Dendritic cell treated with granulocyte-macrophage colony-stimulating factor and Interleukin-4, amounts not matched to agents 40 ng/mL and 50 ng/mL, for 4 days (primary cell): Measurements from ENCODE around the gene SLC16A3.

ENCODE experiments used
- H3K27ac Mint-ChIP-seq: one replicate; pipeline ENCODE4 v1.8.0; 2022; ENCODE audit warnings: mild to moderate bottlenecking, mixed read lengths
- H3K27me3 Mint-ChIP-seq: one replicate; pipeline ENCODE4 v1.8.0; 2022; ENCODE audit warnings: mild to moderate bottlenecking, mixed read lengths
- H3K36me3 Mint-ChIP-seq: one replicate; pipeline ENCODE4 v1.8.0; 2022; ENCODE audit warnings: low read depth, mixed read lengths
- H3K4me1 Mint-ChIP-seq: one replicate; pipeline ENCODE4 v1.8.0; 2022; ENCODE audit warnings: low read depth, mixed read lengths
- H3K4me3 Mint-ChIP-seq: one replicate; pipeline ENCODE4 v1.8.0; 2022; ENCODE audit warnings: mild to moderate bottlenecking, moderate library complexity, mixed read lengths
- H3K9me3 Mint-ChIP-seq: one replicate; pipeline ENCODE4 v1.8.0; 2022; ENCODE audit warnings: mixed read lengths
- intact Hi-C: fragments of 100-400 bp; cut with micrococcal nuclease; formaldehyde crosslinking; loops from one replicate; pipeline ENCODE4 v1.15.0; 2022

Gene SLC16A3

DNA sequence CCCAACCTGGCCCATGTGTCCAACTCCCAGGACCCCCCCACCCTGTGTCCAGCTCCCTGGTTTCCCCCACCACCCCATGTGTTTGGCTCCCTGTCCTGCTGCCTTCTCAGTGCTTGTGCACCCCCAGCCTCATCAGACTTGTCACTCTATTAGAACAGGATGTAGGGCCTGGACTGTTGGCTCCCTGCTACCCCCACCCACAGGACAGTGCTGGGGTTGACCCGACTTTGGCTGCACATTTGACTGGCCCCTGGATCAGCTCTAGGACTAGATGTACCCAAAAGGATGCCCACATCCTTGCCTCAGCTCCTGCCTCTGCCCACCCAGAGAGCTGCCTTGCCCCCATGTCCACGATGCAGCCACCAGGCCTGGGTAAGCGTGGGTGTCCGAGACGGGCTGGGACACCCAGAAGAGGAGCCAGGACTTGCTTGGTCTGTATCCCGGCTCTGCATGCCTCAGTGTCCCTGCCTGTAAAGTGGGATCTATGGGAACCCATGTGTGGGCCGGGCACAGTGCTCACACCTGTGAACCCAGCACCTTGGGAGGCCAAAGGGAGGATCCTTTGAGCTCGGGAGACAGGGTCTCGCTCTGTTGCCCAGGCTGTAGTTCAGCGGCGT lies 14.7 kb upstream of the SLC16A3 start:
- no peaks in the 10 kb centered on the region for H3K36me3 Mint-ChIP-seq
- H3K9me3 Mint-ChIP-seq: no peaks in the 10 kb centered on the region
- intact Hi-C loops: loop anchor here (2.0 kb wide), 1 partner anchor 17 kb away; no protein-coding TSS in a partner anchor
- no peak overlapping the region for H3K4me3 Mint-ChIP-seq
- peak overlapping the region; percentile 97 for H3K27ac Mint-ChIP-seq
- no peaks in the 10 kb centered on the region for H3K27me3 Mint-ChIP-seq
- peaks cover 67% of the 10 kb centered on the region for H3K4me1 Mint-ChIP-seq

DNA sequence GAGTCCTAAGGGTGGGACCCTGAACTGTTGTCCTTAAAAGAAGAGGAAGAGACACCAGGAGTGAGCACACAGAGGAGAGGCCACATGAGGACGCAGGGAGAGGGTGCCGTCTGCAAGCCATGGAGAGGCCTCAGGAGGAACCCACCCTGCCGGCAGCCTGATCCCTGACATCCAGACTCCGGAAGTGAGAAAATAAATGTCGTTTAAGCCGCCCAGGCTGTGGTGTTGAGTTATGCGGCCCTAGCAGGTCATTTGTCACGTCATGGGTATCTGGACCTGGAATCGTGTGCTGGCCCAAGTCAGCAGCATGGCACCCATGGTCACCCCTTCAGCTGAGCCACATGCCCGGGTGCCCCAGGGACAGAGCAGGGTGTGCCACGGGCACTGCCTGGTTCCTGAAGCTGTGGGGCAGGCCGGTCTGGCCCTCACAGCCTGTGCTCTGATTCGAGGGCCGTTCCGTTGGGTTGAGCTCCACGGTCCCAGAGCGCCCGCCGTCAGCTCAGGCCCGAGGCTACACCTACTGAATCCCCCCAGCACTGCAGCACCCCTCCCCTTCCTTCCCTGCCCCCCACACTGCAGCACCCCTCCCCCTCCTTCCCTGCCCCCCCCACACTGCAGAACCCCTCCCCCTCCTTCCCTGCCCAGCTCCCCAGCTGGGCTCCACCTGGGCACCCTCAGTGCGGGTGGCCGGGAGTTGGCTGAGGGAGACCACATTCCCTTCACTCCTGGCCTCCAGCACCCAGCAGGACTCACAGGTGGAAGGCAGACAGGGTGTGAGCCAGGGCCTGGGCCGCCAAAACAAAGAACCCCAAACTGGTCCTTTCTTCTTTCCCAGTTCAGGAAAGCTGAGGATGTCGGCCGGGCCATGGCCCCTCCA lies 13.5 kb upstream of the SLC16A3 start:
- no peaks in the 10 kb centered on the region for H3K36me3 Mint-ChIP-seq

DNA sequence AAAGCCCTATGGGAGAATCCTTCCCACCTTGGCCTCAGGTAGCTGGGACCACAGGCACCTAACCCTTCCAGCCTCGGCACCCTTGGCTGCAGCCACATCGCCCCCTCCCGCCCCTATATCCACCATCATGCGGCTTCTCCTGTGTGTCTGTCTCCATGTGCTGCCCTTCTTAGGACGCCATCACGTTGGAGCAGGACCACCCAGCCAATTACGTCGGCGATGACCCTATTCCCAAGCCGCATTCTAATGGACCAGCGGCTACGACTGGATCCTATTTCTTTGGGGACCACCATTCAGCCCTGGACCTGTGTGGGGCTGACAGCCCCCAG lies 12.9 kb upstream of the SLC16A3 start:
- H3K4me3 Mint-ChIP-seq: peak overlapping the region; percentile 64
- H3K4me1 Mint-ChIP-seq: peaks cover 76% of the 10 kb centered on the region
- intact Hi-C loops: loop anchor here (2.0 kb wide), 1 partner anchor 15 kb away; no protein-coding TSS in a partner anchor
- no peaks in the 10 kb centered on the region for H3K27me3 Mint-ChIP-seq
- no peaks in the 10 kb centered on the region for H3K9me3 Mint-ChIP-seq
- no peaks in the 10 kb centered on the region for H3K36me3 Mint-ChIP-seq
- peak overlapping the region; percentile 97 for H3K27ac Mint-ChIP-seq

More for the DNA sequence above, 13.5 kb upstream of the SLC16A3 start:
- Mint-ChIP-seq H3K27ac (peak overlapping the region; percentile 97), H3K27me3 (no peaks in the 10 kb centered on the region), H3K4me1 (peaks cover 76% of the 10 kb centered on the region), H3K4me3 (peak overlapping the region; percentile 34), H3K9me3 (no peaks in the 10 kb centered on the region)
- intact Hi-C loops: loop anchor here (2.0 kb wide), 1 partner anchor 15 kb away; no protein-coding TSS in a partner anchor

DNA sequence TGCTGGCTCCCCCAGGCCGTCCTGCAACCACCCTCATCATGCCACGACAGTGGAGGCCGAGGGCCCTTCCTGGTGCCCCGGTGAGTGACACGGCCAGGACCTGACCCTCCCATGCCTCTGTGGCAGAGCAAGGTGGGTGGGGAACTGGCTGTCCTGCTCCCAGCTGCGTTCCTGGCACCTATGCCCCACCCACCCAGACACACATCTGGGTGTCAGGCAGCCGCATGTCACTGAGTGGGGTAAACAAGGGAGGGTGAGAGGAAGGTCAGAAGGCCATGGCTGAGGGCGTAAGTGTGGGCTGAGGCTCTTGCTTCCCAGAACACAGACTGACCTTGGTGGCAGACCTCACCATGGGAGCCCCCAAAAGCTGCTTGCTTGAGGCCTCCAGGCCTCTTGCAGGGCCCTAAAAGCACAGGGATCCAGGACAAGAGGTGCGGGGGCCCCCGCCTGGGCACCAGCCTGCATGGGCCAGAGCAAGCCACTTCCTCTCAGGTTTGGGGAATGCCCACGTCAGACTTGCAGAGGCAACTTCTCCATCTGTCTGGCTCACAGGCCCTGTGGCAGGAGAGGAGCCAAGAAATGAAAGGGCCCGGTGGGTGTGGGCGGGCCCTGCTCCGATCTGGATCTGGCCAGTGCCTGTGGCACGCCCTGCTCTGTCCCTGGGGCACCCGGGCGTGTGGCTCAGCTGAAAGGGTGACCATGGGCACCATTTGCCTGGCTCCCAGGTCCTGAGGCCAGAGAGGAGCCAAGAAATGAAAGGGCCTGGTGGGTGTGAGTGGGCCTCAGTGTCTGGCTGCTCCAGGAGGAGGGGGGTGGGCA lies 12.3 kb upstream of the SLC16A3 start:
- no peaks in the 10 kb centered on the region for H3K36me3 Mint-ChIP-seq
- intact Hi-C loops: no loop called here
- peak overlapping the region; percentile 97 for H3K27ac Mint-ChIP-seq
- H3K4me3 Mint-ChIP-seq: peak overlapping the region; percentile 64
- H3K4me1 Mint-ChIP-seq: peaks cover 78% of the 10 kb centered on the region
- no peaks in the 10 kb centered on the region for H3K27me3 Mint-ChIP-seq
- H3K9me3 Mint-ChIP-seq: no peaks in the 10 kb centered on the region

DNA sequence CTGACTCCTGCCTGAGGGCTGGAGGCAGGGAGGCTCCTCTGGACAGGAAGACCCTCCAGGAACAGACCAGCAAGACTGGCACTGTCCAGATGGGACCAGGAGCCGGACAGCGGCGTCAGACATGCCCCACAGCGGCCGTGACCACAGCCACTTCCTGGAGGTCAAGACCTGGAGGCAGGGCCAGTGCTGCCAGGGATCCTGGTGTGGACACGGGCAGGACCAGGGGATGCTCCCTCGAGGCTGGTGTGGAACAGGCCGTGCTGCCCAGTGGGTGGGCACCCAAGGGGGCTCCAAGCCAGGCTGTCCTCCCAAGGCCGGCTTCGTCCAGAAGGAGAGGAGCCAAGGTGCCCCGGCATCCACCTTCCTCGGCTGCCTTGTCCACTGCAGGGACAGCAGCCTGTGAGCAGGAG lies 11.7 kb upstream of the SLC16A3 start:
- Mint-ChIP-seq H3K27ac (peak overlapping the region; percentile 97), H3K4me1 (peaks cover 79% of the 10 kb centered on the region), H3K9me3 (no peaks in the 10 kb centered on the region), H3K36me3 (no peaks in the 10 kb centered on the region), H3K4me3 (peak overlapping the region; percentile 64), H3K27me3 (no peaks in the 10 kb centered on the region)
- intact Hi-C loops: no loop called here

DNA sequence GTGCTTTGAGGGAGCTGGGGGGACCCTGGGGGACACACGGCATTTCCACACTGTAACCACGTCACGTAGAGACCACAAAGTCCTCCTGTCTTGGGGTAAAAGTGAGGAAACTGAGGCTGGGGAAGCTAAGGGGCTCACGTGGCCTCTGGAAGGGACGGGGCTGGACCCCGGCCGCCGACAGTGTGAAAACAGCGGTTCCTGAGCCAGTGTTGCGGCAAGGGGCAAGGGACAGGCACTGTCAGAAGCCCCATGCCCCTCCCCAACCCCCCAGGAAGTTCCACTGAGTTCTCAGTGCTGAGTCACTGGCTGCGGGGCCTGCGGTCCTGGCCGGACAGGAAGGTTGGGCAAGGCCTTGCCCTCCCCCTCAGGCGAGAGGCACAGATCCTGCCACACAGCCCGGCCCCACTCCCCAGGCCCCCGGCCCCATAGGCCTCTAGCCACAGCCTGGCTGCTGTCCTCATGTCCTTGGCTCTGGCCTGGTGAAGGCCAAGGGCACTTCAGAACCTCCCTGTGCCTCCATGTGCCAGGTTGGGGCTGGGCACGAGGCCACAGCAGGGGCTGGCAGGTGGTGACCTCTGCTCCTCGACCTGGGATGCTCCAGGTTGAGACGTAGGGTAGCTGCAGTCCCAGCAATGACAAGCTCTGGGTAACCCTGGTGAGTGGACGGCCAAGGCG lies 11.2 kb upstream of the SLC16A3 start:
- intact Hi-C loops: no loop called here
- H3K4me3 Mint-ChIP-seq: peak overlapping the region; percentile 64
- no peaks in the 10 kb centered on the region for H3K36me3 Mint-ChIP-seq
- H3K27me3 Mint-ChIP-seq: no peaks in the 10 kb centered on the region
- H3K4me1 Mint-ChIP-seq: peaks cover 82% of the 10 kb centered on the region
- H3K27ac Mint-ChIP-seq: peak overlapping the region; percentile 97
- H3K9me3 Mint-ChIP-seq: no peaks in the 10 kb centered on the region

DNA sequence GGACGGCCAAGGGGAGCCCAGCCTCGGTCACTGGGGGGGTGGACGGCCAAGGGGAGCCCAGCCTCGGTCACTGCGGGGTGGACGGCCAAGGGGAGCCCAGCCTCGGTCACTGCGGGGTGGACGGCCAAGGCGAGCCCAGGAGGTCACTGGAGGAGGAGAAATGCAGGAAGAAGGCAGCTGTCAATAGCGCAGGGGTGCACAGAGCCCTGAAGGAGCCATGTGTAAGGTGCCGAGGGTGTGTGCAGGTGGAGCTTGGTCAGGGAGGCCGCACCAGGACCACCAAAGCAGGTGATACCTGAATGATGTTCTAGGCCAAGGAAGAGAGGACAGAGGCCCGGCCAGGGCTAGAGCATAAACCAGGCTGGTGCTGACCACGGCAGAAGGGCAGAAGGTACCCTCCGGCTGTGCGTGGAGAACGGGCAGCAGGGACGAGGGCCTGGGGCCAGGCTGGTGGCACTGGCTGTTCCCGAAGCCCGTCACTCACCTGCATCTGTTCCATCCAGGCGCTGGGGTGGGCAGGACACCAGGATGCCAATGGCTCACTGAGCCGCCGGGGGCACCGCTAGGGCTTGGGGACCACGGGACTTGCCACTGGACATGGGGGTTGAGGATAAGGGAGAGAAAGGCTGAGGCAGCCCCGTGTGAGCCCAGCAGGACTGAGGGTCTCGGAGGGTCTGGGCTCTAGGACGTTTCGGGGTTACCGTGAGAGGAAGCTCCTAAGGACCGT lies 10.3 kb upstream of the SLC16A3 start:
- H3K4me1 Mint-ChIP-seq: peaks cover 85% of the 10 kb centered on the region
- intact Hi-C loops: no loop called here
- no peak overlapping the region for H3K4me3 Mint-ChIP-seq
- H3K9me3 Mint-ChIP-seq: no peaks in the 10 kb centered on the region
- no peaks in the 10 kb centered on the region for H3K27me3 Mint-ChIP-seq
- H3K27ac Mint-ChIP-seq: peak overlapping the region; percentile 97
- no peaks in the 10 kb centered on the region for H3K36me3 Mint-ChIP-seq

DNA sequence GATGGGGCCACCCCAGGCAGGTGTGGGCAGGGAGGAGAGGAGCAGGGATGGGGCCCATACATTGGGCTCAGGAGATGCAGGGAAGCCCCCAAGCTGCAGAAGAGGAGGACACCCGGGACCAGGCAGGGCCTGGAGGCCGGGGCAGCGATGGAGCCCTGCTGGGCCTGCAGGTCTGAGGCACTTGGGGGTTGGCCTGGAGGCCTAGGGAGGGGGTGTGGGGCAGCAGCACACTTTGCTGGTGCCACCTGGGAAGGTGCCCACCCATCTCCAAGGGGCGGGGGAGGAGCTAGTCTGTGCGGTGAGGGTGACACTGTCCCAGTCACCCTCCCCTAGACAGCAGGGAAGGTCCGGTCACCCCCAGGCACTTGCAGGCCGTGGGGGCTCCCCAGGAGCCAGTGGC lies 9.8 kb upstream of the SLC16A3 start:
- no peak overlapping the region for H3K4me3 Mint-ChIP-seq

DNA sequence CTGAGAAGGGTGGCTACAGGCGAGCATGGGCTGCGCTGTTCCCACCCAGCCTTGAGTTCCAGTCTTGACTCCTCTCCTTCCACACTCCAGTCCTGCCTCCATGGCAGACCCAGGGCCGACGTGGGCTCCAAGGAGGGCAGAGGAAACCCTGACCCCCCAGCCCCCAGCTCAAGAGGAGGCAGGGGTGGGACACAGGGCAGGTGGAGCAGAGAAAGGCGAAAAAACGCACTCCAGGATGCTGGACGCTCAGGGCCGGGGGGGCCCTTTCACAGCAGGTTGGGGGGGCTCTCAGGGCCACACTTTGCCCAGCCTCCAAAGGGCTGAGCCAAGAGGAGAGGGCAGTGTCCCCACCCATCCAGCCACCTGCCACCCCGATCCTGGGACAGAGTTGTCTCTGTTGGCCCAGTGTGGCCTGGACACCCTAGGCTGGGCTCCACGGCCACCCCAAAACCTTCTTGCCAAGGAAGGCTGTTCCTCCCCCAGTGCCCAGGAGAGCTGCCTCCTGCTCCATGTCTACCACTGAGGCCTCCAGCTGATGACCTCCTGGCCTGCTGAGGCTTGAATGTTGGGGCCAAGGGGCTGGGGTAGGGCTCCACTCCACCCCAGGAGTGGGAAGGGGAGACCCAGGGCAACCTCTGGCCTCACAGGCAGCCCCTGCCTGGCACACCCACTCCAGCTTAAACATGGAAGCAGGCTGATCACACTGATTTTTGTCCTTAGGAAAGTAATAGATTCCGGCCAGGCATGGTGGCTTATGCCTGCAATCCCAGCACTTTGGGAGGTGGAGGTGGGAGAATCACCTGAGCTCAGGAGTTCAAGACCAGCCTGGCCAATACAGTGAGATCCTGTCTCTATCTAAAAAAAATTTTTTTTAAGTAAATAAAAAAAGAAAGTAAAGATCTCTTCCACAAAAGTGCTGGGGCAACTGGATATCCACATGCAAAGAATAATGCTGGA lies 8.8 kb upstream of the SLC16A3 start:
- Mint-ChIP-seq H3K27ac (peak overlapping the region; percentile 43), H3K9me3 (no peaks in the 10 kb centered on the region), H3K36me3 (no peaks in the 10 kb centered on the region), H3K4me3 (no peak overlapping the region), H3K27me3 (no peaks in the 10 kb centered on the region), H3K4me1 (peaks cover 79% of the 10 kb centered on the region)
- intact Hi-C loops: no loop called here

More for the DNA sequence above, 9.8 kb upstream of the SLC16A3 start:
- no peaks in the 10 kb centered on the region for H3K9me3 Mint-ChIP-seq
- peaks cover 84% of the 10 kb centered on the region for H3K4me1 Mint-ChIP-seq
- peak overlapping the region; percentile 97 for H3K27ac Mint-ChIP-seq
- no peaks in the 10 kb centered on the region for H3K27me3 Mint-ChIP-seq
- intact Hi-C loops: no loop called here
- H3K36me3 Mint-ChIP-seq: no peaks in the 10 kb centered on the region

DNA sequence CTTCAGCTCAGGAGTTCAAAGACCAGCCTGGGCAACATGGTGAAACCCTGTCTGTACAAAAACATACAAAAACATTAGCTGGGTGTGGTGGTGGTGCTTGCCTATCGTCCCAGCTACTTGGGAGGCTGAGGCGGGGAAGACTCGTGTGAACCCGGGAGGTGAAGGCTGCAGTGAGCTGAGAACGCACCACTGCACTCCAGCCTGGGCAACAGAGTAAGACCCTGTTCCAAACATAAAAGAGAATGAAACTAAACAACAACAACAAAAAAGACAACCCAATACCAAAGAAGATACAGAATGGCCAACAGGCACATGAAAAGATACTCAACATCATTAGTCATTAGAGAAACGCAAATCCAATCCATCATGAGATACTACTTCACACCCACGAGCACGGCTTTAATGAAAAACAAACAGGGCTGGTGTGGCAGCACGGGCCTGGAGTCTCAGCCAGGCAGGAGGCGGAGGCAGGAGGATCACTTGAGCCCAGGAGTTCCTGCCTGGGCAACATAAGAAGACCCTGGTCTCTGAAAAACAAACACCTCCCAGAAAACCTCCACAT lies 7.4 kb upstream of the SLC16A3 start:
- no peaks in the 10 kb centered on the region for H3K27me3 Mint-ChIP-seq
- intact Hi-C loops: no loop called here

DNA sequence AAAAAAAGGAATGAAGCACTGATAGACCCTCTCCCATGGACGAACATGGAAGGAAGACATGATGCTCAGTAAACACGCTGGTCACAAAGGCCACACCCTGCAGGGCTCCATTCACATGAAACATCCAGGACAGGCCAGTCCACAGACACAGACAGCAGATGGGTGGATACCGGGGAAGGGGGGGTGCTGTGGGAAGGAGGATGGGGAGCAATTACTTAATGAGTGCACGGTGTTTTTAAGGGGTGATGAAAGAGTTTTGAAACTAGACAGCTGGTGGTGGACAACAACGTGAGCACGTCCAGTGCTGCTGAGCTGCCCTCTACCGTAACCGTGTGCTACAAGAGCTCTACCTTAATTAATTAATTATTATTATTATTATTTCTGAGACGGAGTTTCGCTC lies 6.0 kb upstream of the SLC16A3 start:
- Mint-ChIP-seq H3K4me1 (peaks cover 73% of the 10 kb centered on the region), H3K27ac (no peak overlapping the region), H3K36me3 (no peaks in the 10 kb centered on the region), H3K27me3 (no peaks in the 10 kb centered on the region), H3K9me3 (no peaks in the 10 kb centered on the region), H3K4me3 (no peak overlapping the region)
- intact Hi-C loops: no loop called here

More for the DNA sequence above, 7.4 kb upstream of the SLC16A3 start:
- no peak overlapping the region for H3K4me3 Mint-ChIP-seq
- peaks cover 74% of the 10 kb centered on the region for H3K4me1 Mint-ChIP-seq
- H3K27ac Mint-ChIP-seq: no peak overlapping the region
- H3K9me3 Mint-ChIP-seq: no peaks in the 10 kb centered on the region
- H3K36me3 Mint-ChIP-seq: no peaks in the 10 kb centered on the region

DNA sequence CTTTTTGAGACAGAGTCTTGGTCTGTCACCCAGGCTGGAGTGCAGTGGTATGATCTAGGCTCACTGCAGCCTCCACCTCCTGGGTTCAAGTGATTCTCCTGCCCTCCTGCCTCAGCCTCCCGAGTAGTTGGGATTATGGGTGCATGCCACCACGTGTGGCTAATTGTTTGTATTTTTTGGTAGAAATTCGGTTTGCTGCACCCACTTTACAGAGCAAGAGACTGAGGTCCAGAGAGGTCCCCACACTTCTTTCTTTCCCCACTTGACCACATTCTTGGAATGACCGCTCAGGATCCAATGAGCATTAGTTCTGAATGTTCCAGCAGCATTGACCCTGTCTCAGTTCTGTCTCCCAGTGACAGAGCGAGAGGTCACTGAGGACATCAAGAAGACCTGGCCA lies 5.3 kb upstream of the SLC16A3 start:
- H3K27ac Mint-ChIP-seq: no peak overlapping the region
- no peak overlapping the region for H3K4me3 Mint-ChIP-seq
- H3K9me3 Mint-ChIP-seq: no peaks in the 10 kb centered on the region
- intact Hi-C loops: no loop called here
- H3K27me3 Mint-ChIP-seq: no peaks in the 10 kb centered on the region
- H3K4me1 Mint-ChIP-seq: peaks cover 67% of the 10 kb centered on the region
- no peaks in the 10 kb centered on the region for H3K36me3 Mint-ChIP-seq
